Hepatocyte (in vitro differentiated cells): ENCODE measurements around the gene PCSK6.

Source experiments
- EZH2 ChIP-seq: fragments of 200-600 bp; sonication (generic); IDR thresholded peaks from 2 replicates; pipeline ENCODE4 v1.6.1; 2016; ENCODE audit warnings: antibody characterized with exemption, mild to moderate bottlenecking, borderline replicate concordance
- EZH2phosphoT487 ChIP-seq: fragments of 200-600 bp; sonication (generic); IDR thresholded peaks from one replicate; pipeline ENCODE4 v1.6.1; 2018; ENCODE audit warnings: antibody characterized with exemption, mild to moderate bottlenecking, low read depth, moderate library complexity; ENCODE audit not compliant: unreplicated experiment, severe bottlenecking
- TF ChIP-seq, protein P1 (sequence below): fragments of 200-600 bp; sonication (generic); IDR thresholded peaks from 2 replicates; pipeline ENCODE4 v1.5.1; 2016; ENCODE audit warnings: antibody characterized with exemption, mild to moderate bottlenecking; ENCODE audit not compliant: poor library complexity

DNA sequence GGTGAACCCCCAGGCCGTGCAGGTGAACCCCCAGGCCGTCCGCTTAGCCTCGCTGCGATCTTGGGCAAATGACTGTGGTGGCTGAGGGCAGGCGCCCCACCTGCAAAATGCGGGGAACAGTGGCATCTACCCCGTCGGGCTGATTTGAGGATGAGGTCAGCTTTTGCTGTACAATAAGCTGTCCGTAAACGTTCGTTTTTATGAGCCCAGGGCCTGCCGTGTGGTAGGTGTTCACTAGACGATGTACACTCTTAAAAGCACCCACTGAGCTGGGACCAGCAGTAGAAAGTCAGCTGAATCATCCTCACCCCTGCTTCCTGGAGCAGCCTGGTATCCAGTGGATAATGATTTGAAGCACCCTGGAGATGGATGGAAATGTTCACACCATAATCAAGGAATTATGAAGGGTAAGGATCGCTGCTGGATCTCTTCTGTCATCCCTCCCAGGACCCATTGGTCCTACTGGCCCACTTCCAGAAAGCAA lies 943 bp upstream of the PCSK6 start:
- TF ChIP-seq, protein P1, sequence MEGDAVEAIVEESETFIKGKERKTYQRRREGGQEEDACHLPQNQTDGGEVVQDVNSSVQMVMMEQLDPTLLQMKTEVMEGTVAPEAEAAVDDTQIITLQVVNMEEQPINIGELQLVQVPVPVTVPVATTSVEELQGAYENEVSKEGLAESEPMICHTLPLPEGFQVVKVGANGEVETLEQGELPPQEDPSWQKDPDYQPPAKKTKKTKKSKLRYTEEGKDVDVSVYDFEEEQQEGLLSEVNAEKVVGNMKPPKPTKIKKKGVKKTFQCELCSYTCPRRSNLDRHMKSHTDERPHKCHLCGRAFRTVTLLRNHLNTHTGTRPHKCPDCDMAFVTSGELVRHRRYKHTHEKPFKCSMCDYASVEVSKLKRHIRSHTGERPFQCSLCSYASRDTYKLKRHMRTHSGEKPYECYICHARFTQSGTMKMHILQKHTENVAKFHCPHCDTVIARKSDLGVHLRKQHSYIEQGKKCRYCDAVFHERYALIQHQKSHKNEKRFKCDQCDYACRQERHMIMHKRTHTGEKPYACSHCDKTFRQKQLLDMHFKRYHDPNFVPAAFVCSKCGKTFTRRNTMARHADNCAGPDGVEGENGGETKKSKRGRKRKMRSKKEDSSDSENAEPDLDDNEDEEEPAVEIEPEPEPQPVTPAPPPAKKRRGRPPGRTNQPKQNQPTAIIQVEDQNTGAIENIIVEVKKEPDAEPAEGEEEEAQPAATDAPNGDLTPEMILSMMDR, result no peak
- TF ChIP-seq EZH2 (no peak), EZH2phosphoT487 (no peak)
